ENCODE data around the gene SMIM28.
"Not testable (repeated sequence)": the region's sequence is repeated elsewhere in the genome, so short reads cannot be mapped to it uniquely, and the experiment has no call there.

Gene SMIM28

DNA sequence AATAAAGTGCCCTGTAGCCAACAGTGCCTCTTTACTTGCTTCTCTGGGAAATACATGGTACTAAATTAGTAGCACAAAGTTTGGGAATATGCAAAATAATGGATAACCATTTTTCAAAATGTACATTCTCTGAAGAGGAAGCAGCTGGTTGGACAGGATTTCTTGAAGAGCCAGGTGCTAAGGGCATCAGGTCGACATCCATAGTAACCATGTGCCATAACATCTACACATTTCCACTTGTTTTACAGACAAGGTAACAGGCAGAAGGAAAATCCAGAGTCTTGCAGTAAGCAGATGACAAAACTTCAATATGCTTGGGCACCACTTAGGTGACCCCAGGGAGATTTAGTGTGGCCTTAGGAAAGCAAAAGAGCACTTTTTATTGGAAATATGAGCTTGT, 36.5 kb upstream of the SMIM28 start:
- no peak for DNase-seq (ENCODE audit: insufficient read length, low spot score)
- TF ChIP-seq POU2F2 (IDR thresholded peaks at IDR 0.05; ENCODE audit: low read depth, low read length) = no peak
- no peak for TF ChIP-seq POLR2A (IDR thresholded peaks at IDR 0.05; ENCODE audit: low read depth, low read length)
- TF ChIP-seq SPI1 (IDR thresholded peaks at IDR 0.05; ENCODE audit: low read depth, low read length) = no peak
- no peak for TF ChIP-seq POLR2AphosphoS5 (IDR thresholded peaks at IDR 0.05; ENCODE audit: low read depth, low read length)
- no peak for TF ChIP-seq TAF1 (IDR thresholded peaks at IDR 0.05; ENCODE audit: low read depth, low read length)
- FAIRE-seq = no peak

DNA sequence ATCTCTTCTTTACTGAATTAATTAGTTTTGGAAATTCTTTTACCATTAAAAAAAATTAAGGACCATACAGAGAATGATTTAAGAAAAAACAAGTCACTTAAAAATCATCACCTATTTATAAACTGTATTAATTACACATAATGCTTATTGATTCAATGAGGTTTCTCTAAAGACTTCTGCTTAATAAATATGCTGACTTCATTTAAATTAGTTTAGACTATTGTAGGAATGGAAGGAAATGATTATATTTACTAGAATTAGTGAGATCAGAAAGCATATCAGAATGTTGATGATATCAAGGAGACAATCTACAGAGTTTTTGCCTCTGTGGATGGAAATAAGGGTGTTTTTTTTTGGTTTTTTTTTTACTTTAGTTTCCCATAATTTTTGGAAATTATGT, 34.6 kb upstream of the SMIM28 start:
- no peak for DNase-seq (ENCODE audit: insufficient read length, low spot score)
- TF ChIP-seq POLR2AphosphoS5 (IDR thresholded peaks at IDR 0.05; ENCODE audit: low read depth, low read length) (no peak), POLR2A (IDR thresholded peaks at IDR 0.05; ENCODE audit: low read depth, low read length) (no peak), POU2F2 (IDR thresholded peaks at IDR 0.05; ENCODE audit: low read depth, low read length) (no peak), SPI1 (IDR thresholded peaks at IDR 0.05; ENCODE audit: low read depth, low read length) (no peak), PAX5 (IDR thresholded peaks at IDR 0.05; ENCODE audit: insufficient read depth, low read length, severe bottlenecking) (no peak), TAF1 (IDR thresholded peaks at IDR 0.05; ENCODE audit: low read depth, low read length) (no peak)
- no peak for FAIRE-seq

DNA sequence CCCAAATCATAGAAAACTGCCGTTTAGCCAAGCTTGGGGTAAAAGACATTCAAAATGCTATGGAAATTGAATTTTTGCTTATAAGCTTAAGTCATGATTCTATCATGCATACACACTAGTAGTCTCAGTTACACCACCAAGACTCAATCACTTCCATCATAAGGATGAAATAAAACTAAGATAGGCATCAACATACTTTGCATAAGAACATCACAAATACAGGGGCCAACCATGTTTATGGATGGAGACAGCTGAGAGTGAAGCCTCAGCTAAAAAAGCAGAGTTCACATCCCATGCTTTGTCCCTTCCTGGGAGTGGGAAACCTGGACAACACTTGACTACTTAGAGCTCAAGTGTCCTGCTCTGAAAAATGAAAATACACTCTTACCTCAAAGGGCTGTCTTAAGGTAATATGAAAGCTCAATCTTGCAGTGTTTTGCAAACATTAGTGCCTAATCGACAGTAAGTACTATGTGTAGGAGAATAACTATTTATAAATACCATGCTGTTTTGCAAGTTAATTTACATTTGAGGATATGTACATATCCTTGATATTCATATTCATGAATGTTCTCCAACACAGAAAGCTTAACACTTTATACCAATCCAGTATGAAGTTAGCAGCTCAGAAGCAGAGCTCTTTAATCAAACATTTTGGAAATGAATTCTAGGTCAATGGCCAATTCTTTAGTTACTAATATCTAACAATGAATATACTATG, 32.0 kb upstream of the SMIM28 start:
- no peak for DNase-seq (ENCODE audit: insufficient read length, low spot score)
- no peak for FAIRE-seq
- no peak for TF ChIP-seq TAF1 (IDR thresholded peaks at IDR 0.05; ENCODE audit: low read depth, low read length)
- TF ChIP-seq POLR2AphosphoS5 (IDR thresholded peaks at IDR 0.05; ENCODE audit: low read depth, low read length) = no peak
- TF ChIP-seq SPI1 (IDR thresholded peaks at IDR 0.05; ENCODE audit: low read depth, low read length) = no peak
- no peak for TF ChIP-seq PAX5 (IDR thresholded peaks at IDR 0.05; ENCODE audit: insufficient read depth, low read length, severe bottlenecking)
- no peak for TF ChIP-seq POU2F2 (IDR thresholded peaks at IDR 0.05; ENCODE audit: low read depth, low read length)
- no peak for TF ChIP-seq POLR2A (IDR thresholded peaks at IDR 0.05; ENCODE audit: low read depth, low read length)

DNA sequence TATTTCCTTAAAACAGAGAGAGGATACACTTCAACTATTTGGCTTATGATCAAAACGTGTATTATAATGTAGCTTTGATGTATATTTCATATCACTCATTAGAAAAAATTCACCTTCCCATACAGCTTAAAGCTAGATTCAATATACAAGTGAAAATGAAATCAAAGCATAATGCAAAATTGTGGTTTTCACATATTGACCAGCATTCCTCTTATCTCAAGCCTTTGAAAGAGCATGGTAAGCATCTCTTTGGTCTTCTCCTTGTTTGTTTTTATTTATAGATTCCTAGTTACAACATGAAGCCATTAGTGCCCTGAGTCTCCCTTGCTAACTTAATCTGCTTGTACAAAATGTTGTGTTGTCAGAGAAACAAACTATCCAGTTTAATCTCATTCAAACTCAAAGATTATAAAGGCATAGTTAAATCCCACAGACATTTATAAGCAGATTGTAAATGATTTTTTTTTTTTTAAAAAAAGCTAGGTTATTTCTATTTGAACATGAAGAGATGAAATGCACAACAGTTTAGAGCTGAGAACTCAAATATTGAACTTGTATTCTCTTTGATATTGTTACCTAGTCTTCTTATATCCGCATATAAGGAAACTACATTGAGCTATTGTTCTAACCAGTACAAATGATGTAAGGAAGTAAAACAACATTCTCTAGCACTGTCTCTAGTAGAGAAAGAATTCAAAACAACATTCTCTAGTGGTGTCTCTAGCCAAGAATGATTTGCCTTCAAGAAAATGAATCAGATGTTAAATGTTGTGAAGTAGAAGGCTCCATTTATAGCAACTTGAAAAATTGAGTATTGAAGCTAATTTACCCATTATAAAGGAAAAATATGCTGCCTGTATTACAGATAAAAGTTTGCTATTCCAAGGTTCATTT, 31.2 kb upstream of the SMIM28 start:
- no peak for TF ChIP-seq POLR2AphosphoS5 (IDR thresholded peaks at IDR 0.05; ENCODE audit: low read depth, low read length)
- no peak for TF ChIP-seq POLR2A (IDR thresholded peaks at IDR 0.05; ENCODE audit: low read depth, low read length)
- DNase-seq (ENCODE audit: insufficient read length, low spot score) (no peak), FAIRE-seq (no peak)

DNA sequence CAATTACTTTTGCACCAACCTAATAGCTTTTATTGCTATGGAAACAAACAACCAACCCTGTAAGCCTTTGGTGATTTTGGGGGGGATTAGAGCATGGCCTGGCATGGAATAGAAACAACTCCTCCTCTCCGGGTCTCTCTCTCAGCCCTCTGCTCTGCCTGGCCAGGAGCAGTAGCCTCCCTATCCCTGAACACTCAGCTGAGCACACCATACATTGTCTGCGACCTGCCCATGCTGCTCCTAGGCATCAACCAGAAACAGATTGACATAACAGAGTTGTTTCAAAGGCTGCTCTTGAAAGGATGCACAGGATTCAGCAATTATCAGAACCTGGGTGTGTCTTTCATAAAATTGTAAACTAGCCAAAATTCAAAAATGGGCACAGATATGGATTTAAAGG, 29.8 kb upstream of the SMIM28 start:
- DNase-seq (ENCODE audit: insufficient read length, low spot score) (no peak), FAIRE-seq (no peak)
- TF ChIP-seq POU2F2 (IDR thresholded peaks at IDR 0.05; ENCODE audit: low read depth, low read length) (no peak), POLR2AphosphoS5 (IDR thresholded peaks at IDR 0.05; ENCODE audit: low read depth, low read length) (no peak), POLR2A (IDR thresholded peaks at IDR 0.05; ENCODE audit: low read depth, low read length) (no peak), PAX5 (IDR thresholded peaks at IDR 0.05; ENCODE audit: insufficient read depth, low read length, severe bottlenecking) (no peak), TAF1 (IDR thresholded peaks at IDR 0.05; ENCODE audit: low read depth, low read length) (no peak), SPI1 (IDR thresholded peaks at IDR 0.05; ENCODE audit: low read depth, low read length) (no peak)

DNA sequence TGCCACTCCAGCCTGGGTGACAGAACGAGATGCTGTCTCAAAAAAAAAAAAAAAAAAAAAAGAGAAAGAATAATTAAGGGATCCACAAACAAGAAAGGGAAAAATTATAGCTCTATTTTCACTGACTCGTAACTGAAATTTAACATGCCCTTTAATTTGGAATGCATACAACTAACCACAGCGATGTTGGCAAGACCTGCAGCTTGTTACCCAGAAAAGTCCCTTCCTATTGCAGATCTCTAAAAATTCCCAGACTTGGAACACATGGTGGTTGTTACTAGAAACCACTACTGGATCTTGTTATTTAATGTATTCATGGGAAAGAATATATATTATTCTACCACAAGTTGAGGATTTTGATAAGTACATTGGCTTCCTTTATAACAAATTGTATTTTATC, 27.8 kb upstream of the SMIM28 start:
- no peak for TF ChIP-seq TAF1 (IDR thresholded peaks at IDR 0.05; ENCODE audit: low read depth, low read length)
- no peak for TF ChIP-seq PAX5 (IDR thresholded peaks at IDR 0.05; ENCODE audit: insufficient read depth, low read length, severe bottlenecking)
- TF ChIP-seq POLR2A (IDR thresholded peaks at IDR 0.05; ENCODE audit: low read depth, low read length) = no peak
- no peak for TF ChIP-seq POU2F2 (IDR thresholded peaks at IDR 0.05; ENCODE audit: low read depth, low read length)
- no peak for TF ChIP-seq POLR2AphosphoS5 (IDR thresholded peaks at IDR 0.05; ENCODE audit: low read depth, low read length)
- no peak for TF ChIP-seq SPI1 (IDR thresholded peaks at IDR 0.05; ENCODE audit: low read depth, low read length)
- FAIRE-seq (no peak), DNase-seq (ENCODE audit: insufficient read length, low spot score) (no peak)

DNA sequence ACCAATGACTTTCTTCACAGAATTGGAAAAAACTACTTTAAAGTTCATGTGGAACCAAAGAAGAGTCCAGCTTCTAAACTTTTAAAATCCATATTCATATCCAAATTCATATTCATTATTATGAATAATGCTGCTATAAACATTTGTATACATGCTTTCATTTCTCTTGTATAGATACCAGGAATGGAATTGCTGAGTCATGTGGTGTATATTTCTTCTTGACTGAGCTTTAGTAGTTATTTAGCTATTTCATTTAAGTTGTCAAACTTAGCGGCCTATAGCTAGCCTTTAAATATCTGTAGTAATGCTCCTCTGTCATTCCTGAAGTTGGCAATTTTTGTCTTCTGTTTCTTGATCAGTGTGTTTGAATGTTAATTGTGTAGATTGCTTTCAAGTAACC, 19.8 kb upstream of the SMIM28 start:
- no peak for FAIRE-seq
- TF ChIP-seq POLR2AphosphoS5 (IDR thresholded peaks at IDR 0.05; ENCODE audit: low read depth, low read length) = no peak
- TF ChIP-seq POLR2A (IDR thresholded peaks at IDR 0.05; ENCODE audit: low read depth, low read length) = no peak
- no peak for TF ChIP-seq POU2F2 (IDR thresholded peaks at IDR 0.05; ENCODE audit: low read depth, low read length)
- no peak for TF ChIP-seq SPI1 (IDR thresholded peaks at IDR 0.05; ENCODE audit: low read depth, low read length)
- no peak for TF ChIP-seq PAX5 (IDR thresholded peaks at IDR 0.05; ENCODE audit: insufficient read depth, low read length, severe bottlenecking)
- no peak for TF ChIP-seq TAF1 (IDR thresholded peaks at IDR 0.05; ENCODE audit: low read depth, low read length)

DNA sequence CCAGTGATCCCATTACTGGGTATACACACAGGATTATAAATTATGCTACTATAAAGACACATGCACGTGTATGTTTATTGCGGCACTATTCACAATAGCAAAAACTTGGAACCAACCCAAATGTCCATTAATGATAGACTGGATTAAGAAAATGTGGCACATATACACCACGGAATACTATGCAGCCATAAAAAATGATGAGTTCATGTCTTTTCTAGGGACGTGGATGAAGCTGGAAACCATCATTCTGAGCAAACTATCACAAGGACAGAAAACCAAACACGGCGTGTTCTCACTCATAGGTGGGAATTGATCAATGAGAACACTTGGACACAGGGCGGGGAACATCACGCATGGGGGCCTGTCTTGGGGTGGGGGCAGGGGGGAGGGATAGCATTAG, 9.0 kb upstream of the SMIM28 start:
- not testable (repeated sequence) for DNase-seq (ENCODE audit: insufficient read length, low spot score); FAIRE-seq

More for the DNA sequence above, 19.8 kb upstream of the SMIM28 start:
- DNase-seq (ENCODE audit: insufficient read length, low spot score) = no peak

DNA sequence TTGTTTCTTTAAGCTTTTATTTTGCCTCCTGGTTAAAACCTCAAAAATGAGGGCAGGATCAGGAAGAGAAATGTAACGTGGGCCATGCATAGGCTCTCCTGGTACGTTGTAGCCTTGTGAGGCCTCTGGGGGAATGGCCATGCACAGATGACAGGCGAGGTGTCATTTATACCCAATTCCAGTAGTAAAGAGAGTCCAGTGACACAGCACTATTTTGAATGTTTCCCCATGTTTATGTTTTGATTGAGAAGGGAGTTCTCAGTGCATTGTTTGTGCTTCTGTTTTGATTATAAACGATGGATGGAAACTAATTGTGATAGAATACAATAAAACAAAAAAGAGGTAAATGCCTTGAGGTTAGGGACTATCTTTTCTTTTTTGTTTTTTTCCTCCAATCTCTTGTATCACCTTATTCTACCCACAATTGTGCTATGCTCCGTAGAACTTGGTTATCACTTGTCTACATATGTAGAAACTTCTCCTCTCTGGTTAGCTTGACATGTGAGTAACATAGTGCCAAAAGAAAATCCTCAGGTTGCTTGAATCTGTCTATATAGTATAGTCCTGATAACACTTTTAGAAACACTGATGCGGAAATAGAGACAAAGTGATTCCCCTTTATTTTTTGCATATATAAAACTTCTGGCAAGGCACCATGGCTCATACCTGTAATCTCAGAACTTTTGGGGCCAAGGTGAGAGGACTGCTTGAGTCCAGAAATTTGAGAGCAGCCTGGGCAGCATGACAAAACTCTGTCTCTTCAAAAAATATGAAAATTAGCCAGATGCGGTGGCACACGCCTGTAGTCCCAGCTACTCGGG, 6.9 kb upstream of the SMIM28 start:
- DNase-seq (ENCODE audit: insufficient read length, low spot score) = no peak
- TF ChIP-seq TAF1 (IDR thresholded peaks at IDR 0.05; ENCODE audit: low read depth, low read length) (no peak), POLR2AphosphoS5 (IDR thresholded peaks at IDR 0.05; ENCODE audit: low read depth, low read length) (no peak), POLR2A (IDR thresholded peaks at IDR 0.05; ENCODE audit: low read depth, low read length) (no peak), SPI1 (IDR thresholded peaks at IDR 0.05; ENCODE audit: low read depth, low read length) (no peak), PAX5 (IDR thresholded peaks at IDR 0.05; ENCODE audit: insufficient read depth, low read length, severe bottlenecking) (no peak), POU2F2 (IDR thresholded peaks at IDR 0.05; ENCODE audit: low read depth, low read length) (no peak)
- FAIRE-seq = no peak

Measured in GM12891 (cell line).